ENCODE data around the gene DCHS2. TPM values are rescaled to one million over a fixed set of nuclear protein-coding genes. Genes with fewer than 3 reads are reported as not detected.

Gene DCHS2
- total and polyA plus RNA-seq, 2 of the 8 experiments (the other 6 are each of a cell fraction or from before 2014, with no cell fraction given): 0.54 to 2.6 TPM

GRCh38 chr4:154490583-154491340, 837 bp downstream of the DCHS2 start:
- Histone ChIP-seq H2BK12ac (ENCODE audit: low read depth, low read length) (peak overlapping the region; percentile 97; the same call in 1 of the 2 replicates), H2BK5ac (ENCODE audit: low read depth, low read length) (no peak overlapping the region), H3K23me2 (ENCODE audit: low read depth, low read length) (peaks cover 23% of the 10 kb centered on the region; the same call in 1 of the 2 replicates), H3K14ac (ENCODE audit: insufficient read length) (no peak overlapping the region), H2BK20ac (ENCODE audit: low read length) (no peak overlapping the region), H4K91ac (replicated peaks; ENCODE audit: insufficient read length, low read length) (no peak overlapping the region), H3K79me2 (ENCODE audit: control insufficient read depth in 1 of 2, insufficient read depth in 2 of 2, low read length in 2 of 2) (no peaks in the 10 kb centered on the region), H4K20me1 (replicated peaks in 1 of 2; ENCODE audit: control insufficient read depth in 1 of 2, insufficient read depth in 2 of 2, low read length in 2 of 2) (no peaks in the 10 kb centered on the region), H3K23ac (ENCODE audit: insufficient read length) (no peak overlapping the region), H3K9ac (replicated peaks in 1 of 4; ENCODE audit: extremely low read depth in 1 of 4, low read depth in 3 of 4, low read length in 3 of 4) (no peak overlapping the region), H3K27me3 (replicated peaks in 1 of 4; ENCODE audit: control insufficient read depth in 3 of 4, extremely low read depth in 1 of 4, insufficient read depth in 3 of 4, low read length in 3 of 4) (peaks cover 24 to 46% (median 39%) of the 10 kb centered on the region in 4 experiments), H3K9me3 (ENCODE audit: insufficient read depth in 2 of 2, low read depth in 1 of 2, low read length in 1 of 2) (peaks cover 0 to 9% of the 10 kb centered on the region in 2 experiments; a peak in 1 of 4 replicates), H4K5ac (ENCODE audit: insufficient read length, low read depth, low read length) (no peak overlapping the region), H3K36me3 (ENCODE audit: control insufficient read depth in 2 of 4, insufficient read depth in 4 of 4, low read length in 3 of 4) (no peaks in the 10 kb centered on the region; a peak in 1 of 8 replicates), H2BK15ac (ENCODE audit: low read length) (peak overlapping the region; percentile 72; the same call in 1 of the 2 replicates), H2BK120ac (replicated peaks; ENCODE audit: low read depth, low read length) (no peak overlapping the region), H3K56ac (replicated peaks; ENCODE audit: insufficient read length, low read depth, low read length) (no peak overlapping the region), H3K4me2 (ENCODE audit: insufficient read depth in 1 of 2, low read depth in 2 of 2, low read length in 2 of 2) (peak overlapping the region; percentile 83 to 95), H3K4ac (replicated peaks; ENCODE audit: insufficient read length, low read depth, low read length) (no peak overlapping the region), H3K79me1 (ENCODE audit: low read depth, low read length) (no peaks in the 10 kb centered on the region), H3K4me3 (ENCODE audit: extremely low read depth in 1 of 4, insufficient read depth in 2 of 4, low read depth in 3 of 4, low read length in 4 of 4) (peak overlapping the region; percentile 43 to 64 (median 48)), H3K18ac (ENCODE audit: extremely low read depth, low read length) (peak overlapping the region; percentile 95), H2AK5ac (ENCODE audit: low read depth, low read length) (no peak overlapping the region), H2AFZ (ENCODE audit: low read length) (peak overlapping the region; percentile 91), H4K8ac (ENCODE audit: extremely low read depth, insufficient read depth, low read length) (peak overlapping the region; percentile 84), H3K27ac (ENCODE audit: low read depth, low read length) (no peak overlapping the region), H3K4me1 (replicated peaks in 1 of 4; ENCODE audit: control insufficient read depth in 3 of 4, insufficient read depth in 4 of 4, low read length in 3 of 4) (peaks cover 3 to 9% (median 5%) of the 10 kb centered on the region in 4 experiments; a peak in 6 of 7 replicates)
- WGBS, 2 experiments (ENCODE audit: extremely low coverage in 1 of 2, insufficient coverage in 1 of 2, insufficient read length in 1 of 2, insufficient replicate concordance in 2 of 2, low coverage in 1 of 2, low lambda C conversion rate in 2 of 2, missing lambda C conversion rate in 1 of 2): 7% methylated on average over 64 of the region's 76 CpGs; no CpG with 5 or more reads in 1 of the 2 experiments
- DNase-seq (ENCODE audit: low read depth in 1 of 2, low spot score in 2 of 2): peak in 1 of 2 experiments; percentile 74
- POLR2A ChIA-PET (ENCODE audit: partially characterized antibody): interaction anchor here (0.8 to 1.0 kb wide), 2 partner anchors 11 to 253 kb away, joined by 3 to 5 read pairs; partner anchors contain the start of gene LRAT
- no peak for FAIRE-seq
- CTCF ChIA-PET (ENCODE audit: partially characterized antibody): interaction anchor here (0.5 to 9.4 kb wide), 6 partner anchors 9 to 161 kb away, joined by 3 to 97 read pairs (median 4); no protein-coding TSS in a partner anchor
- TF ChIP-seq RFX5 (IDR thresholded peaks at IDR 0.05; ENCODE audit: borderline replicate concordance, low read depth, low read length) (no peak), TAF1 (IDR thresholded peaks at IDR 0.05; ENCODE audit: low read depth, low read length) (peak; percentile 35; the same call in 1 of the 2 replicates), EZH2 (IDR thresholded peaks at IDR 0.05; ENCODE audit: low read depth, low read length, severe bottlenecking) (peak; percentile 93), BCL11A (IDR thresholded peaks at IDR 0.05; ENCODE audit: low read depth in 2 of 2, low read length in 2 of 2) (no peak), CREB1 (IDR thresholded peaks at IDR 0.05) (peak; percentile 50; the same call in 1 of the 2 replicates), FOSL1 (IDR thresholded peaks at IDR 0.05; ENCODE audit: insufficient read depth, low read depth, low read length) (no peak), ZNF274 (IDR thresholded peaks at IDR 0.05; ENCODE audit: borderline replicate concordance, extremely low read depth, low read length) (no peak), CHD2 (IDR thresholded peaks at IDR 0.05; ENCODE audit: low read length) (no peak), SUZ12 (IDR thresholded peaks at IDR 0.05; ENCODE audit: low read length) (peak; percentile 87), KDM5A (IDR thresholded peaks at IDR 0.05; ENCODE audit: low read length) (no peak), KDM1A (IDR thresholded peaks at IDR 0.05; ENCODE audit: borderline replicate concordance, low read length) (no peak), YY1 (IDR thresholded peaks at IDR 0.05; ENCODE audit: low read depth, low read length) (no peak)

All from H1 (cell line).